ELR (cell line): Measurements from ENCODE around the gene RPL18.

Experiments used
- DNase-seq: peaks from one replicate; pipeline ENCODE4 v3.0.0-alpha.2; 2015; ENCODE audit warnings: low read depth

The RPL18 gene

DNA sequence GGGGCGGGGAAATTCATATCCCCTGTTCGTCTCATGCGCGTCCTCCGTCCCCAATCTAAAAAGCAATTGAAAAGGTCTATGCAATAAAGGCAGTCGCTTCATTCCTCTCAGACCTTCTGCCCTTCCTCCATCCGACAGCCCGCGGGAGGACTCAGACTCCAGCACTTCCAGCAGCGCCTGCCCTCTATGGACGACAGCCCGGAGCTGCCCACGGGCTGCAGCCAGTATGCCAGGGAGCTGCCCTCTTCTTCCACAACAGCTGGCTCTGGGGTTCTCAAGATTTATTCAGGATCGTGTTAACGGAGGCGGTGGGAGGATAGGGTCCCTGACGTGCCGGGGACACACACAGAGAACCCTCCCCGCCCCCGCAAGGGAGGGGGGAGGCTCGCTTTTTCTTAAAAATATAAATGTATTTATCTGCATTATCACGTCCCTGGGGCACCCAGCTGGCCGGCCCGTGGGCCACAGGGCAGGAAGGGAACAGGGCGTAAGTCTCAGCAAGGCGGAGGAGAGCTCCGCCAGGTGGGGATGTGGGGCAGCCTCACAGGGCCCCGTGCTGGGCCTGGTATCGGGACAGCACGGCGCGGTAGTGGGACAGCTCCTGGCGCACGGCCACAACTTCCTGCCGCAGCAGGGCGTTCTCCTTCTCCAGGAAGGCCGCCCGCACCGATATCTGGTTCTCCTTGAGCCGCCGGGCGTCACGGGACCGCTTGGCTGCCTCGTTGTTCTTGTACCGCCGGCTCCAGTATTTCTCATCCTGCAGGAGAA lies 11.5 kb upstream of the RPL18 start:
- DNase-seq, result no peak

DNA sequence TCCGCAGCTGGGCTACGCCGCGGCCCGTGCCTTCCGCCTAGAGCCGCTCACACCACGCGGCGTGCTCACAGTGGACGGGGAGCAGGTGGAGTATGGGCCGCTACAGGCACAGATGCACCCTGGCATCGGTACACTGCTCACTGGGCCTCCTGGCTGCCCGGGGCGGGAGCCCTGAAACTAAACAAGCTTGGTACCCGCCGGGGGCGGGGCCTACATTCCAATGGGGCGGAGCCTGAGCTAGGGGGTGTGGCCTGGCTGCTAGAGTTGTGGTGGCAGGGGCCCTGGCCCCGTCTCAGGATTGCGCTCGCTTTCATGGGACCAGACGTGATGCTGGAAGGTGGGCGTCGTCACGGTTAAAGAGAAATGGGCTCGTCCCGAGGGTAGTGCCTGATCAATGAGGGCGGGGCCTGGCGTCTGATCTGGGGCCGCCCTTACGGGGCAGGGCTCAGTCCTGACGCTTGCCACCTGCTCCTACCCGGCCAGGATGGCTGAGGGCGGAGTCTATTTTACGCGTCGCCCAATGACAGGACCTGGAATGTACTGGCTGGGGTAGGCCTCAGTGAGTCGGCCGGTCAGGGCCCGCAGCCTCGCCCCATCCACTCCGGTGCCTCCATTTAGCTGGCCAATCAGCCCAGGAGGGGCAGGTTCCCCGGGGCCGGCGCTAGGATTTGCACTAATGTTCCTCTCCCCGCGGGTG lies 10.8 kb upstream of the RPL18 start:
- no peak for DNase-seq

DNA sequence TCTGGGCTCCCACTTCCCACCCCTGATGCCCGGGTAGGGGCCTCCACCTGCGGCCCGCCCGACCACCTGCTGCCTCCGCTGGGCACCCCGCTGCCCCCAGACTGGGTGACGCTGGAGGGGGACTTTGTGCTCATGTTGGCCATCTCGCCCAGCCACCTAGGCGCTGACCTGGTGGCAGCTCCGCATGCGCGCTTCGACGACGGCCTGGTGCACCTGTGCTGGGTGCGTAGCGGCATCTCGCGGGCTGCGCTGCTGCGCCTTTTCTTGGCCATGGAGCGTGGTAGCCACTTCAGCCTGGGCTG lies 10.3 kb upstream of the RPL18 start:
- DNase-seq, result no peak

DNA sequence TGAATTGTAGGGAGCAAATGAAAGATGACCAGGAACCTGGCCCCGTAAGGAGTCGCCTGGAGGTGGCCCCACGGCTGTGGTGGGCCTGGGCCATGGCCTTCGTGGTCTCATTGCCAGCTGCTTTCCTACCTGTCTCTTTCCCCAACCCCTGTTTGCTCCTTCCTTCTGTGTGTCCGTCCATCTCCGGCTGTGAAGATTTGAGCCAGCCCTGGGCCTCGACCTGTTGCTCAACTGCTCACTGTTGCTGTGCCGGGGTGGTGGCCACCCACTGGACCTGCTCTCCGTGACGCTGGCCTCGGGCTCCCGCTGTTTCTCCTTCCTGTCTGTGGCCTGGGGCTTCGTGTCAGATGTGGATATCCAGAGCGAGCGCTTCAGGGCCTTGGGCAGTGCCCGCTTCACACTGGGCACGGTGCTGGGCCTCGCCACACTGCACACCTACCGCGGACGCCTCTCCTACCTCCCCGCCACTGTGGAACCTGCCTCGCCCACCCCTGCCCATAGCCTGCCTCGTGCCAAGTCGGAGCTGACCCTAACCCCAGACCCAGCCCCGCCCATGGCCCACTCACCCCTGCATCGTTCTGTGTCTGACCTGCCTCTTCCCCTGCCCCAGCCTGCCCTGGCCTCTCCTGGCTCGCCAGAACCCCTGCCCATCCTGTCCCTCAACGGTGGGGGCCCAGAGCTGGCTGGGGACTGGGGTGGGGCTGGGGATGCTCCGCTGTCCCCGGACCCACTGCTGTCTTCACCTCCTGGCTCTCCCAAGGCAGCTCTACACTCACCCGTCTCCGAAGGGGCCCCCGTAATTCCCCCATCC lies 9.7 kb upstream of the RPL18 start:
- no peak for DNase-seq

DNA sequence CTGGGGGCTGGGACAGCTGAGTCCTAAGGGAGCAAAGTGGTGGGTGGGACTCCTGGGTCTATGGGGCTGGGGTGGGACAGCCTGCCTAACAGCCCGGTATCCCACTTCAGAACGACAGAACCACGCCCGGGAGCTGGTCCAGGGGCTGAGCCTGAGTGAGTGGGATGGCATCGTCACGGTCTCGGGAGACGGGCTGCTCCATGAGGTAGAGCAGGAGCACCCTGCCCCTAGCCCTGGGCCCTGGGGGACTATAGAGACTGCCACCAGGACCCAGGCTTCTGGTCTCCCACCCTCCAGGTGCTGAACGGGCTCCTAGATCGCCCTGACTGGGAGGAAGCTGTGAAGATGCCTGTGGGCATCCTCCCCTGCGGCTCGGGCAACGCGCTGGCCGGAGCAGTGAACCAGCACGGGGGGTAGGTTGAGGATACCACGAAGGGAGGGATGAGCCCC lies 8.9 kb upstream of the RPL18 start:
- no peak for DNase-seq

DNA sequence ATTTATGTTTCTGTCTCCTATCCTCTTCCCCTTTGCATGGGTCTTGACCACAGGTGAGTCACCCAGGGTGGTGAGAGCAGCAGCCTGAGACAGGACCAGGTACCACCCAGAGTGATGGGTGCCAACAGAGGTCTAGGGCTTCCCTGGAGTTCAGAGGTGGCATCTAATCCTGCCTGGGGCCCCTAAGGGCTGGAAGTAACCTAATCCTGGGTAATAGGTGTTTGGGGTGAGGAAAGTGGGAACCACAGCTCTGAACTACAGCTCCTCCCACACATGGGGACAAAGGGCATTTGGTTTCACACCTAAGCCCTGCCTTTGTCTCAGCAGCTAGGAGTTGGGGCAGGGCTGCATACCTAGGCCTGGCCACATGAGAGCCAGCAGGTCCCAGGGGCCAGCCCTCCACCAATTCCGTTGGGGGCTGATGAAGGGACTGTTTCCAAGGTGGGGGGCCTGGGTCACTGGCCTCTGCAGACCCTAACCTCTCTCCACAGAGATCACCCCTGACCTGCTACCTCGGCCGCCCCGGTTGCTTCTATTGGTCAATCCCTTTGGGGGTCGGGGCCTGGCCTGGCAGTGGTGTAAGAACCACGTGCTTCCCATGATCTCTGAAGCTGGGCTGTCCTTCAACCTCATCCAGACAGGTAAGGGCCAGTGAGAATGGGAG lies 8.4 kb upstream of the RPL18 start:
- peak; percentile 37 for DNase-seq

DNA sequence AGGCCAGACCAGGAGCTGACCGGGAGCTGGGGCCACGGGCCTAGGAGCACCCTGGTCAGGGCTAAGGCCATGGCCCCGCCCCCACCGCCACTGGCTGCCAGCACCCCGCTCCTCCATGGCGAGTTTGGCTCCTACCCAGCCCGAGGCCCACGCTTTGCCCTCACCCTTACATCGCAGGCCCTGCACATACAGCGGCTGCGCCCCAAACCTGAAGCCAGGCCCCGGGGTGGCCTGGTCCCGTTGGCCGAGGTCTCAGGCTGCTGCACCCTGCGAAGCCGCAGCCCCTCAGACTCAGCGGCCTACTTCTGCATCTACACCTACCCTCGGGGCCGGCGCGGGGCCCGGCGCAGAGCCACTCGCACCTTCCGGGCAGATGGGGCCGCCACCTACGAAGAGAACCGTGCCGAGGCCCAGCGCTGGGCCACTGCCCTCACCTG lies 6.9 kb upstream of the RPL18 start:
- no peak for DNase-seq

DNA sequence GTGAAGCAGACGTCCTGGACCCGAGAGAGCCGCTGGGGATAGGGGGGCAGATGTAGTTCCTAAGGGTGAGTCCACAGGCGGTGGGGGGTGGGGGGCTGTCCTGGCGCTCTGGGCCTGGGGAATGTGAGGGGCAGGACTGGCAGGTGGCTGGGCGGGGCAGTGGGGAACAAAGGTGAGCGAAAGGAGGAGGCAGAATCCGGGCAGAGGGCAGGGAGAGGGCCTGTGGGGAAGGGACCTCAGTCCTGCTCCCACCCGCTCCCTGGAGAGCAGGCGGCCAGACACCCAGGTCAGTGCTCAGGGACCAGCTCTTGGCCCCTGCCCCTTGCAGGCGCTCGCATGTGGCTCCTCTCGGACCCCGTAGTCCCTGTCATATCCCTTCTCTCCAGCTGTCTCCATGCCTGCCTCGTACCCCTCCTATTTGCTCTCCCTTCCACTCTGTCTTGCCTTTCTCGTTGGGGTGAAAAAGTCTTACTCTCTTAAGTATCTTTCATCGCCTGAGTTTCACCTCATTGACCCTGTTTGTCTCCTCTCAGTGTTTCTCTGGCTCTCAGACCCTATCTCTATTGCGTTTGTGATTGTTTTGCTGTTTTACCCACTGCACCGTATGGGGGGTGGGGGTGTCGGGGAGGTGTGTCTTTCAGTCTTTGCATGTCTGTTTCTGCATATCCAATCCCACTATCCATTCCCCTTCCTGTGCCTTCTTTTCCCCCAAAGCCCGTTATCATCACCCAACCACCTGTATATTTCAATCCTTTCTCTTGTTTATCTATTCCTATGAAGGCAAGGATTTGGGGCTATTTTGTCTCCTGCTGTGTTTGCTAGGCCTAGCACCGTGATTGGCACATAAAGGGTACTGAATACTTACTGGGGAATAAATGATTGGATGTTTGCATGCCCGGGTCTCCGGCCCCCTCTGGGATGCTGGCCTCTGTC lies 6.1 kb upstream of the RPL18 start:
- no peak for DNase-seq

DNA sequence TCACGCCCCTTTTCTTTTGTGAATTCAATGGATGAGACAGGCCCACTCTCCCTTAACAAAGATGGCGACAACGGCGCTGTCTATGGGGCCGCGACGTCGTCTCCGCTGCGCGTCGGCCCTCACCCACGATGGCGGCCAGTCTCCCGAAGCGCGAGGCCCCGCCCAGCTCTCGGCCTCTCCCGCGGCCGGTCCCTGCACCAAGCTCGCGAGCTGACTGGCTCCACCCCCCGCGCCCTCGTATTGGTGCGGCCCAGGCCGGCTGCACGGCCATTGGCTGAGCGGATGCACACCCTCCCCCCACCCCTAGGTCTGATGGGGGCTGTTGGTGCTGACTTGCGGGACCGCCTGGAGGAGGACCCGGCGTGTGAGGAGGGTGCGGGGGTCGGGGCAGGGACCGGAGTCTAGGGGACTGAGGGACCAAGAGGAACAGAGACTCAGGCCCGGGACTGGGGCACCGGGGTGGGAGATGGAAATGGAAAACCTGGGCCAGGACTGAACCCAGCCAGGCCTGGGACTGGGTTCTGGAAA lies 5.2 kb upstream of the RPL18 start:
- peak; percentile 97 for DNase-seq

DNA sequence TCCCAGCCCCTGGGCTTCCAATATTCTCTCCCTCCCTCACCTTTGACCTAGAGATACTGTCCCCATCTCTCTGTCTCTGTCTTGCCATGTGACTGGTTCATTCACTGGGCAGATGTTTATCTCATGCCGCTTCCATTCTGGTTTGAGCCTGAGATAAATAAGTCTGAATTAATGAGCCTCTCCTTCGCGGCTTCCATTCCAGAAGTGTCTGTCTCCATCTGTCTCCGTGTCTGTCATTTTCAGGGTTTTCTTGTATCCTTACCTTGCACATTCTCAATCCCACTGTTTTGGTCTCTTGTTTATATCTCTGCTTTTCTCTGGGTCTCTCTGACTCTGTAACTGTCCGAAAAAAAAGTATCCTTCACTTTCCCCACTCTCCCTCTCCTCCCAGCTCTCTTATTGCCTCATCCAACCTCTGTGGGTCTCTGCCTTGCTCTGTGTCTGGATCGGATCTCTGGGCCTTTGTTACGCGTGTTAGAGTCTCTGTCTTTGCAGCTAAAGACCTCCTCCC lies 4.6 kb upstream of the RPL18 start:
- no peak for DNase-seq

DNA sequence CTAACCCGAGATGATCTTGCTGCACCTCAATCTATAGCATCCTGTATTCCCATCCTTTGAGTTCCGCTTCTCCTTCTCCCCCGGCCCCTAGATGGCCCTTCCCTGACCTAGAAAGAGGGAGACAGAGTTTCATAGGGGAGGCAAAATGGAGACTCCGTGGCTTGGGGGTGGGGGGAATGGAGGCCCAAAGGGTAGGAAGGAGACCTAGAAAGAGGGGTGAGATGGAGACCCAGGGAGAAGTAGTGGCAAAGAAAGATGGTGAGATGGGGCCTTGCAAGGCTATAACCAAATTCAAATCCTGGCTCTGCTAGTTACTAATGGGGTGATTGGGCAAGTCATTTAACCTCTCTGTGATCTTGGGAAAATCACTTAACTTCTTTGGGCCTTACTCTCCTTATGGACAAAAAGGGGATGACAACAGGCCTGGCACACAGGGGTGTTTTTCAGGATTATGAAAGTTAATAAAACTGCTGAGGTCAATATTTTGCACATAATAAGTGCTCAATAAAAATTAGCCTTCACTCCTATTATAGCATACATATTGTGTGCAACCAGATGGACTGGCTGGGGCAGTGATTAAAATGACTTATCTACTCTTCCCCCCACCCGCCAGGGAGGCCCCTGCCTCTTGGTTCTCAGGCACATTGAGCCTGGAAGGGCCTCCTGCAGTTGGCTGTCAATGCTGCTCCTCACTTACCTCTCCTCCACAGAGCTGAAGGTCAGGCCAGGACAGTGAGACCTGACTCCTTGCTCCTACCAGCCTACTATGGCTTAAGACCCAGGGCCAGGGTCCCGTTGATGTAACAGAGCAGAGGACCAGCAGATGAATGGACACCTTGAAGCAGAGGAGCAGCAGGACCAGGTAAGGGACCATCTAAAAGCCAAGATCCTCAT lies 961 bp upstream of the RPL18 start:
- peak; percentile 49 for DNase-seq

DNA sequence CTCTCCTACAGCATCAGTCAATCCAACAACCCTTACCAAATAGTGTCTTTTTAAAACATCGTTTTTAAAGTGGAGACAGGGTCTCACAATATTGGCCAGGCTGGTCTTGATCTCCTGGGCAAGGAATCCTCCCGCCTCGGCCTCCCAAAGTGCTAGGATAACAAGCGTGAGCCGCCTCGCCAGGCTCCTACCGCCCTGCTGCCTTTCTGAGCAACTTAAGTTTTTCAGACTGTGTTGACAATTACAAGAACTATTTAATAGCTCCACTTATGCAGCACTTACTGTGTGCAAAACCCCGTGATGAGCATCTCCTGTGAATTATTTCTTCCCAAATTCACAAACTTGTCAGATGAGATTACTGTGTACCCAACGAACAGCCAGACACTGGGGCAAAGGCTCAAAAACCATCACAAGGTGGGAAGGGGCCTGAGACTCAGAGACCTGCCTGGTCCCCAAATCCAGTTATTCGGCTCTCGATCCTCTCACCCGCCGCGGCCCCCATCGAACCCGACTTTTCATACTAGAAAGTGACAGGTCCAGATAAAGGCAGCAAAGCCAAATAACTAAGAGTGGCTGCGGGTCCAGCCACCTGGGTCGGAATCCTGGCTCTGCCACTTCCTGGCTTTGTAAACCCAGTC lies 581 bp downstream of the RPL18 start:
- DNase-seq, result no peak

DNA sequence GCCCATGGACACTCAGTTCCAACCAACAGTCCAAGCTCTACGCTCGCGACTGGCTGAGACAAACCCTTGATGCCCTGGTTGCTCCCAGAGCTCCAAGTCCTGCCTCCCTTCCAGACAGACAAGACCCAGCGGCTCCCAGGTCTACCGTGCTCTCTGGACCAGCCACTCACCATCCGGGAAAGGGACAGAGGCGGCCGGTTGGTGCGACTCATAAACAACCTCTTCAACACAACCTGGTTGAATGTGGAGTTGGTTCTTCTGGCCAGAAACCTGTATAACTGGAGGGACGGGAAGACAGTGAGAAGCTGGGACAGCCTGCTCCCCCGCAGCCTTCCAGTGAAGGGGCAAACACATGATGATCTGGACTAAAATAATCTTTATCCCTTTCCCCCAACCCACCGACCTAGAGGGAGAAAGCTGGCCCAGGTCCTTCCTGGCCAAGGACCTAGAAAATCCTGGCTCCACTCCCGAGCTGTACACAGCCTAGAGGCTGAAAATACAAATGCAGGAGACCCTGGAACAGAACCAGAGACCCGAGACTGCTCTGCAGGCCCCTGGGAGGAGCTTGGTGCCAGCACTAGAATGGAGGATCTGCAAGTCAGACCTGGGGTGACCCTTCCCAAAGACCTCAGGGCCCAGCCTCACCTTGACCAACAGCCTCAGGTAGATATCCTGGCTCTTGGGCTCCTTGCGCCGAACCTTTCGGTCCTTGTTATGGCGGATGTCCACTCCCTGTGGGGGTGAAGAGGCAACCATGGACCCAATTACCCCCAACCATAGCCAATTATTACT lies 1.6 kb downstream of the RPL18 start:
- DNase-seq, result peak; percentile 31

DNA sequence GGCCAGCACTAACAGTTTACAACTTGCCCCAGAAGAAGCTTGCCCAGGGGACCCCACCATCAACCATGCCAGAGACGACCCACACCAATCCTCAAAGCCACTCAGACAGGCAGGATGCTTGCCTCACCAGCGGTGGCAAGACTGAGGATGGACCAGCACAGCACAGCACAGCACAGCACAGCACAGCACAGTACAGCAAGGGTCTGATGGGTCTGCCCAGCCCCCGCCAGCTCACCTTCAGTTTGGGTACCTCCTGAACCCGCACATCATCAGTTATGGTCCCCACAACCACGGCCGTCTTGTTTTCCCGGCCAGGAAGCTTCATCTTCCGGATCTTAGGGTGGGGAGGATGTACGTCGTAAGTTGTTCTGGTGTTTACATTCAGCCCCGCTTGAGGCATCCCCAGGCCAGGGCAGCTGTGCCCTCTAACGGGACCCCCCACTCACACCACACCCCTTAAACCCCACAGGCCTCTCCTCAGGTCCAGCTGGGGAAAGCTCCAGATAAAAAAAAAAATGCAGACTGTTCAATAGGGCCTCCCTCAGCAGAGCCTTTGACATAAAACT lies 2.4 kb downstream of the RPL18 start:
- DNase-seq, result no peak

DNA sequence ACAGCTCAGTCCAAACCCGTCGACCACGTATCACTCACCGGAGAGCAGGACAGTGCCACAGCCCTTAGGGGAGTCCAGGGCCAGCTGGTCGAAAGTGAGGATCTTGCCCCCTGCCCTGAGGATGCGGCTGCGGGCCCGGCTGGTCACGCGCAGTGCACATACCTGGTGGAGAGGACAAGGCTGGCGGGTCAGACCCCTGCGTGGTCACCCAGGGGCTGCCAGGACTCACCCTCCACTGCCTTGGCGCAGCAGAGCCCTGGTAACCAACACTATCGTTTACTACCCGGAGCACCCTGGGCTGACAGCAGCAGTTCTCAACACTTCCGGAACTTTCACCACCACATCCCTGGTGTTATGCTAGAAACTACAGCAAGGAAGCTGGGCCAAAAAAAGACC lies 2.9 kb downstream of the RPL18 start:
- no peak for DNase-seq

DNA sequence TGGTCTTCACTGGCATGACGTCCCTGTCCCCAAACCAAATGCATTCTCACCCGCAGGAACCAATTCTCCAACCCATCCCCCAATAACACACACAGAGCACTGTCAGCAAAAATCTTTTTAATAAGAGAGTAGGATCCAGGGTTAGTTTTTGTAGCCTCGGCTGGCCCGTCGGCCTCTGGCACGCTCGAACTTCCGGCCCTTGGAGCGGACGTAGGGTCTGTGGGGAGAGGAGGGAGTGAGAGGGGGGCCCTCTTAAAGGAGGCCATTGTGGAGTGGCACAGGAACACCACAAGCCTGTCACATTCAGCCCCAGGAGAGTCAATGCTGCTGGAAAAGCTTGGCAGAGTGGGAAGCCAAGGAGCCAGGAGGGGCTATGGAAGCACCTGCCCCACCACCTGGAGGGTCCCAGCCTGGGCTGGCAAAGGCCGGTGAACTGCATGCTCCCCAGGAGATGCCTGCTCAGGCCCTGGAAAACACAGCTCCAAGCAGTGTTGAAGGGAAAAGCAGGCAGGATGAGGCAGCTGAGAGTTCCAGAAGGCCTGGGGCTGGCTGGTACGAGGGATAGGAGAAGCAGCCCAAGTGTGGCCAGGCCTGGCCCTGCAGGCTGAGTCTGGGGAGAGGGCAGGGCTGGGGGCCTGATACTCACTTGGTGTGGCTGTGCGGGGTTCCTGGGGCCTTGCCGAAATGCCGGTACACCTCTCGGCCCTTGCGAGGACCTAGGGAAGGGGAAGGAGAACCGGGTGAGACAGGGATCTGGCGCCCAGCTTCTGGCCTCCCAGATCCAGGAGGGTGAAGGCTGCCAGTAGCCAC lies 3.5 kb downstream of the RPL18 start:
- DNase-seq, result no peak
